VCaP (cell line): ENCODE data around the gene TMEM214.
A peak's percentile ranks its signal among the peaks of the same experiment; 100 is the strongest.

Experiments
- H3K27ac ChIP-seq: fragments of 450-650 bp; 2 replicates; pipeline ENCODE4 v1.5.1; 2017
- TF ChIP-seq, protein P1 (sequence below): fragments of 450-650 bp; conservative IDR thresholded peaks from 2 replicates; pipeline ENCODE4 v1.5.1; 2017; ENCODE audit warnings: mild to moderate bottlenecking, moderate library complexity

The TMEM214 gene

GRCh38 chr2:27083410-27084296 is 50.9 kb downstream of the TMEM214 start:
- TF ChIP-seq, protein P1, sequence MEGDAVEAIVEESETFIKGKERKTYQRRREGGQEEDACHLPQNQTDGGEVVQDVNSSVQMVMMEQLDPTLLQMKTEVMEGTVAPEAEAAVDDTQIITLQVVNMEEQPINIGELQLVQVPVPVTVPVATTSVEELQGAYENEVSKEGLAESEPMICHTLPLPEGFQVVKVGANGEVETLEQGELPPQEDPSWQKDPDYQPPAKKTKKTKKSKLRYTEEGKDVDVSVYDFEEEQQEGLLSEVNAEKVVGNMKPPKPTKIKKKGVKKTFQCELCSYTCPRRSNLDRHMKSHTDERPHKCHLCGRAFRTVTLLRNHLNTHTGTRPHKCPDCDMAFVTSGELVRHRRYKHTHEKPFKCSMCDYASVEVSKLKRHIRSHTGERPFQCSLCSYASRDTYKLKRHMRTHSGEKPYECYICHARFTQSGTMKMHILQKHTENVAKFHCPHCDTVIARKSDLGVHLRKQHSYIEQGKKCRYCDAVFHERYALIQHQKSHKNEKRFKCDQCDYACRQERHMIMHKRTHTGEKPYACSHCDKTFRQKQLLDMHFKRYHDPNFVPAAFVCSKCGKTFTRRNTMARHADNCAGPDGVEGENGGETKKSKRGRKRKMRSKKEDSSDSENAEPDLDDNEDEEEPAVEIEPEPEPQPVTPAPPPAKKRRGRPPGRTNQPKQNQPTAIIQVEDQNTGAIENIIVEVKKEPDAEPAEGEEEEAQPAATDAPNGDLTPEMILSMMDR = no peak

DNA sequence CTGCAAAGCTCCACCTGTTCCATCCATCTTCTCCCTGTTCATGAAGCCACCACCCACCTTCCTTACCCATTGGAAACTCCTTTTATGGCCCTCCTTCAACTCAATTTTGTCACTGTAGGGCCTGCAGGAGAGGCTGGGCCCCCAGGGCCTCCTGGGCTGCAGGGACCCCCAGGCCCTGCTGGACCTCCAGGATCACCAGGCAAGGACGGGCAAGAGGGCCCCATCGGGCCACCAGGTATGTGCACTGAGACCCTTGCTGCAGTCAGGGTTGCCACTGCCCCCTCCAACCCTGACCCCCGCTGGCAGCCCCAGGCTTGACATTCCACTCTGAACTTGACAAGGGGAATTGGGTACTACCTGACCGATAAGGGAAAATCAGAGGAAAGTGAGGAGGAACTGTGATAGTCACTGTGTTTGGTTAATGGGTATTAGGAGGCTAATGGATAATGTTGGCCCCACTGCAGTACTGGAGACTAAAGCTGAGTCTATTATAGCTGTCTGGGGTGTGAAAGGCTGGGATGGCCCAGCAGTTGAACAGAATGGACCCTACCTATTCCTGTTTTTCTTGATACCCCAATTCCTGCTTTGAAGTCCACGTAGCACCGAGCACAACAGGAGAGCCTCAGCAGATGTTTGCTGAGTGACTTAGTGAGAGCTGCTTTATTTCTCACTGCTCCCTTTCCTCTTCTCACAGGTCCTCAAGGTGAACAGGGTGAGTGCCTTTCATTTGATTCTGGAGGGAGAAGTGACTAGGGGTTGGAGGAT is 51.7 kb downstream of the TMEM214 start:
- no peak overlapping the region for H3K27ac ChIP-seq
- TF ChIP-seq, protein P1 = no peak

More at GRCh38 chr2:27083410-27084296, 50.9 kb downstream of the TMEM214 start:
- no peak overlapping the region; the same call in 1 of the 2 replicates for H3K27ac ChIP-seq

DNA sequence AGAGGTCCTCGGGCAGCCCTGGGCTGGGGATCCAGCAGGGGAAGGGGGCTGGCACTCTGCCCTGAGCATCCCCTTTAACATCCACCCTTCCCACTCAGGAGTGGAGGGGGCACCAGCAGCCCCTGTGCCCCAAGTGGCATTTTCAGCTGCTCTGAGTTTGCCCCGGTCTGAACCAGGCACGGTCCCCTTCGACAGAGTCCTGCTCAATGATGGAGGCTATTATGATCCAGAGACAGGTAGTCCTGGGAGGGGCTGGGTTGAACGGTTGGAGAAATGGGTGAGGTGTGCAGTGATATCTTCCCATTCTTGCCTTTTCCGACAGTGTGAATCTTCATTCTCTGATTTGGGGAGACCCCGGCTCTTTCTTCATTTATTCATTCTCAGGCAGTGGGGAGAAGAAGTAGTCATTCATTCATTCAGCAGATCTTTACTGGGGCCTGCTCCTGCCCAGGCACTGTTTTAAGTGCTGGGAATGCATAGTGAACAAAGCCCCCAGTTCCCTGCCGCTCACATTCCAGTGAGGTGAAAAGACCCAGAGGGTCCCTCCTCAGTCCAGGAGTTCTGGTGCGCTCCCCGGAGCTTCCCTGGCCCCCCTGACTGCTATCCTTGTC is 52.4 kb downstream of the TMEM214 start:
- TF ChIP-seq, protein P1 = peak; percentile 61
- peak overlapping the region; percentile 73 for H3K27ac ChIP-seq

- TF ChIP-seq, protein P1 = no peak
- peak overlapping the region; percentile 73 for H3K27ac ChIP-seq
Measured at GRCh38 chr2:27085673-27086089, 52.9 kb downstream of the TMEM214 start.

DNA sequence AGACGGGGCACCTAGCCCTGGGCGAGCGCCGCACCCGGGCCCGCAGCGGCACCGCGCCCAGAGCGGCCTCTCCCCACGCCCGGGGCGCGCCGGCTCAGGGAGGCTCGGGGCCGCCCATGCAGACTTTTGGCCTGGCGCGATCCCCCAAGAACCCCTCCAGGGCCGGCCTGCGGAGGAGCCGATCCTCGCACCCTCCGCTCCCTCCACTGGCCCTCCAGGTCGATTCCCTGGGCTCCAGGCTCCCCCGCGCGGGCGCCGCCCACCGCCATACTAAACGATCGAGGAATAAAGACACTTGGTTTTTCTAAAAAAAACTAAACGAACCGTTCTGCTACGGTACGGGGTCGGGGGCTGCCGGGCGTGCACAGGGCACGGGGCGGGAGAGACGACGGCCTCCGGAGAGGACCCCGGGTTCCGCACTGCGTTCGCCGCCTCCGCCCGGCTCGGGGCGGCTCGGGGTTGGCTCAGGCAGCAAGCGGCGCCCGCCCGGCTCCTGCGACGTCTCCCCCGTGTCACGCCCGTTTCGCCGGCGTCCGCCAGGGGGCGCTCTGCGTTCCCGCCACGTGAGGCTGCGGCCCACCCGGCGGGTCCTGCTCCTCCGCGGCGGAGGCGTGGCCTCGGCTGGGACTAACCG is 53.4 kb downstream of the TMEM214 start:
- TF ChIP-seq, protein P1 = peak; percentile 96
- H3K27ac ChIP-seq = peak overlapping the region; percentile 73

DNA sequence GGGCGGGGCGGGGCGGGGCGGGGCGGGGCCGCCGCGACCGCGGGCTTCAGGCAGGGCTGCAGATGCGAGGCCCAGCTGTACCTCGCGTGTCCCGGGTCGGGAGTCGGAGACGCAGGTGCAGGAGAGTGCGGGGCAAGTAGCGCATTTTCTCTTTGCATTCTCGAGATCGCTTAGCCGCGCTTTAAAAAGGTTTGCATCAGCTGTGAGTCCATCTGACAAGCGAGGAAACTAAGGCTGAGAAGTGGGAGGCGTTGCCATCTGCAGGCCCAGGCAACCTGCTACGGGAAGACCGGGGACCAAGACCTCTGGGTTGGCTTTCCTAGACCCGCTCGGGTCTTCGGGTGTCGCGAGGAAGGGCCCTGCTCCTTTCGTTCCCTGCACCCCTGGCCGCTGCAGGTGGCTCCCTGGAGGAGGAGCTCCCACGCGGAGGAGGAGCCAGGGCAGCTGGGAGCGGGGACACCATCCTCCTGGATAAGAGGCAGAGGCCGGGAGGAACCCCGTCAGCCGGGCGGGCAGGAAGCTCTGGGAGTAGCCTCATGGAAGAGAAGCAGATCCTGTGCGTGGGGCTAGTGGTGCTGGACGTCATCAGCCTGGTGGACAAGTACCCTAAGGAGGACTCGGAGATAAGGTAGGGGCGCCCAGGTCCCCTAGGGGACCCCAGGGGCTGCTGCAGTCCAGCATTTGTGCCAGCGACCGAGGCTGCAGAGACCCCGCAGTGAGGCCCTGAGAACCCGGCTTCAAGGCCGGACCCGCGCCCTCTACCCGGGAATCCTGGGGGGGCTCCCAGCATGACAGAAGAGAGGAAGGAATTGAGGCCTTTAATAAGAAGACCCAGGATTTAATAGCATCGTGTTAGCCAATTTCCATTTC is 54.2 kb downstream of the TMEM214 start, which contains the start of gene KHK:
Gene KHK (plus strand): TSS at position 49 of the 870 bp plus-strand sequence. CDS start 488 bp downstream, at position 537.
- peak within 1 kb of the TSS; percentile 73 for H3K27ac ChIP-seq
- TF ChIP-seq, protein P1 = peak; percentile 43
